H1 (cell line): ENCODE data around the gene OSBPL3. TPM values are rescaled to one million over a fixed set of nuclear protein-coding genes. Genes with fewer than 3 reads are reported as not detected.

Experiments used
- CEBPB ChIP-seq: IDR thresholded peaks from 2 replicates; pipeline ENCODE4 v1.6.1; 2012; ENCODE audit warnings: low read depth, low read length
- EZH2 ChIP-seq: fragments of 200-600 bp; sonication (generic); IDR thresholded peaks from 2 replicates; pipeline ENCODE4 v1.7.1; 2012; ENCODE audit warnings: low read depth, mild to moderate bottlenecking, moderate library complexity, low read length, inconsistent platforms; ENCODE audit not compliant: severe bottlenecking
- FOSL1 ChIP-seq: IDR thresholded peaks from 2 replicates; pipeline ENCODE4 v1.6.1; 2011; ENCODE audit warnings: mild to moderate bottlenecking, low read depth, low read length, moderate library complexity; ENCODE audit not compliant: insufficient read depth
- JUND ChIP-seq: IDR thresholded peaks from 2 replicates; pipeline ENCODE4 v1.6.1; 2011; ENCODE audit warnings: mild to moderate bottlenecking, improper control_type of control experiment, low read length
- MAFK ChIP-seq: IDR thresholded peaks from 2 replicates; pipeline ENCODE4 v1.6.1; 2012; ENCODE audit warnings: low read depth, mild to moderate bottlenecking, improper control_type of control experiment, low read length
- RXRA ChIP-seq: IDR thresholded peaks from 2 replicates; pipeline ENCODE4 v1.6.1; 2011; ENCODE audit warnings: low read depth, mild to moderate bottlenecking, low read length, moderate library complexity; ENCODE audit not compliant: insufficient read depth
- SP2 ChIP-seq: IDR thresholded peaks from 2 replicates; pipeline ENCODE4 v1.6.1; 2012; ENCODE audit warnings: mild to moderate bottlenecking, low read length, inconsistent platforms
- polyA plus RNA-seq, 7 experiments: library from polyadenylated mRNA; depleted of rRNA in 3 of 7; stranded (reverse) in 5 of 7; unstranded in 2 of 7; fragments of >200 nt in 5 of 7; fragments of 200-250 nt in 2 of 7; gene quantifications; 1 replicate in 5 of 7; 2 replicates in 1 of 7; 4 replicates in 1 of 7; pipeline versions ENCODE4 v1.2.1 to v1.2.3, GENCODE V29; 2011 to 2013; ENCODE audit warnings: missing spikeins in 2 of 7, mixed read lengths in 2 of 7
- total RNA-seq: library from RNA; stranded (reverse); fragmentation: NEBNext Ultra II Directional; extraction: Animal tissue kit (Norgen Biotek cat#: 25700); gene quantifications from 2 replicates; pipeline ENCODE4 v1.2.1, GENCODE V29; 2021

OSBPL3 gene
- total and polyA plus RNA-seq, 2 of the 8 experiments (the other 6 are each of a cell fraction or from before 2014, with no cell fraction given): 2.8 to 13.9 TPM

- TF ChIP-seq RXRA (no peak), CEBPB (no peak), FOSL1 (no peak), EZH2 (no peak), SP2 (no peak), JUND (no peak), MAFK (no peak)
These were observed 57.7 kb downstream of the OSBPL3 start (continued) for GRCh38 chr7:24922099-24922773.
